IPS-18a (cell line): ENCODE results near the gene IKZF5.
A peak's percentile ranks its signal among the peaks of the same experiment; 100 is the strongest.

Experiments used
- H3K27ac ChIP-seq: one replicate; pipeline ENCODE4 v1.5.1; 2013; ENCODE audit warnings: low read length
- H3K27me3 ChIP-seq: one replicate; pipeline ENCODE4 v1.6.1; 2013; ENCODE audit warnings: mild to moderate bottlenecking, low read length; ENCODE audit not compliant: control insufficient read depth, insufficient read depth
- H3K36me3 ChIP-seq: one replicate; pipeline ENCODE4 v1.6.1; 2013; ENCODE audit warnings: low read depth, low read length; ENCODE audit not compliant: control insufficient read depth
- H3K4me1 ChIP-seq: one replicate; pipeline ENCODE4 v1.6.1; 2013; ENCODE audit warnings: low read depth, low read length; ENCODE audit not compliant: control insufficient read depth
- H3K4me3 ChIP-seq: one replicate; pipeline ENCODE4 v1.5.1; 2013; ENCODE audit warnings: low read length
- H3K9ac ChIP-seq: one replicate; pipeline ENCODE4 v1.6.1; 2013; ENCODE audit warnings: mild to moderate bottlenecking, low read length, moderate library complexity
- H3K9me3 ChIP-seq: one replicate; pipeline ENCODE4 v1.6.1; 2013; ENCODE audit warnings: low read depth, low read length; ENCODE audit not compliant: control insufficient read depth

The IKZF5 gene

GRCh38 chr10:122995936-122996335 lies 12.7 kb downstream of the IKZF5 start:
- H3K4me1 ChIP-seq = no peaks in the 10 kb centered on the region
- H3K4me3 ChIP-seq = no peak overlapping the region
- peaks cover 32% of the 10 kb centered on the region for H3K36me3 ChIP-seq
- H3K9ac ChIP-seq = no peak overlapping the region
- H3K9me3 ChIP-seq = no peaks in the 10 kb centered on the region
- H3K27me3 ChIP-seq = no peaks in the 10 kb centered on the region
- H3K27ac ChIP-seq = no peak overlapping the region

- peaks cover 34% of the 10 kb centered on the region for H3K36me3 ChIP-seq
- H3K27me3 ChIP-seq = no peaks in the 10 kb centered on the region
- H3K27ac ChIP-seq = no peak overlapping the region
- no peaks in the 10 kb centered on the region for H3K4me1 ChIP-seq
- no peak overlapping the region for H3K4me3 ChIP-seq
- H3K9ac ChIP-seq = no peak overlapping the region
- no peaks in the 10 kb centered on the region for H3K9me3 ChIP-seq
Observed at GRCh38 chr10:122993797-122994336, 14.7 kb downstream of the IKZF5 start.

- Histone ChIP-seq H3K27me3 (no peaks in the 10 kb centered on the region), H3K4me3 (no peak overlapping the region), H3K27ac (no peak overlapping the region), H3K9me3 (no peaks in the 10 kb centered on the region), H3K9ac (no peak overlapping the region), H3K4me1 (no peaks in the 10 kb centered on the region), H3K36me3 (peaks cover 26% of the 10 kb centered on the region)
Observed at GRCh38 chr10:122992031-122992585, 16.5 kb downstream of the IKZF5 start.

- Histone ChIP-seq H3K27me3 (no peaks in the 10 kb centered on the region), H3K4me3 (no peak overlapping the region), H3K36me3 (peaks cover 23% of the 10 kb centered on the region), H3K27ac (no peak overlapping the region), H3K4me1 (no peaks in the 10 kb centered on the region), H3K9me3 (no peaks in the 10 kb centered on the region), H3K9ac (no peak overlapping the region)
Observed at GRCh38 chr10:122990278-122990677, 18.3 kb downstream of the IKZF5 start.

- H3K4me1 ChIP-seq = no peaks in the 10 kb centered on the region
- H3K27me3 ChIP-seq = no peaks in the 10 kb centered on the region
- peaks cover 12% of the 10 kb centered on the region for H3K36me3 ChIP-seq
- no peaks in the 10 kb centered on the region for H3K9me3 ChIP-seq
- no peak overlapping the region for H3K9ac ChIP-seq
- no peak overlapping the region for H3K4me3 ChIP-seq
- no peak overlapping the region for H3K27ac ChIP-seq
Observed at GRCh38 chr10:122988501-122988900, 20.1 kb downstream of the IKZF5 start.

- H3K27ac ChIP-seq = no peak overlapping the region
- no peaks in the 10 kb centered on the region for H3K4me1 ChIP-seq
- H3K9me3 ChIP-seq = no peaks in the 10 kb centered on the region
- peaks cover 8% of the 10 kb centered on the region for H3K36me3 ChIP-seq
- H3K27me3 ChIP-seq = no peaks in the 10 kb centered on the region
- no peak overlapping the region for H3K4me3 ChIP-seq
- no peak overlapping the region for H3K9ac ChIP-seq
Observed at GRCh38 chr10:122986335-122986734, 22.3 kb downstream of the IKZF5 start.

- H3K9me3 ChIP-seq = no peaks in the 10 kb centered on the region
- no peak overlapping the region for H3K27ac ChIP-seq
- H3K9ac ChIP-seq = no peak overlapping the region
- H3K27me3 ChIP-seq = no peaks in the 10 kb centered on the region
- H3K4me3 ChIP-seq = no peak overlapping the region
- H3K36me3 ChIP-seq = peaks cover 5% of the 10 kb centered on the region
- H3K4me1 ChIP-seq = peaks cover 2% of the 10 kb centered on the region
Observed at GRCh38 chr10:122984708-122985107, 23.9 kb downstream of the IKZF5 start.

- peaks cover 5% of the 10 kb centered on the region for H3K36me3 ChIP-seq
- no peak overlapping the region for H3K4me3 ChIP-seq
- peaks cover 3% of the 10 kb centered on the region for H3K4me1 ChIP-seq
- H3K9me3 ChIP-seq = no peaks in the 10 kb centered on the region
- no peaks in the 10 kb centered on the region for H3K27me3 ChIP-seq
- H3K9ac ChIP-seq = no peak overlapping the region
- no peak overlapping the region for H3K27ac ChIP-seq
Observed at GRCh38 chr10:122983898-122984297, 24.7 kb downstream of the IKZF5 start.

- Histone ChIP-seq H3K27me3 (no peaks in the 10 kb centered on the region), H3K4me3 (peak overlapping the region; percentile 68), H3K27ac (no peak overlapping the region), H3K36me3 (no peaks in the 10 kb centered on the region), H3K9me3 (no peaks in the 10 kb centered on the region), H3K9ac (peak overlapping the region; percentile 50), H3K4me1 (peaks cover 3% of the 10 kb centered on the region)
Observed at GRCh38 chr10:122981066-122981464, 27.5 kb downstream of the IKZF5 start.

- Histone ChIP-seq H3K4me3 (peak within 1 kb of the TSS; percentile 78), H3K36me3 (no peaks in the 10 kb centered on the region), H3K9me3 (no peaks in the 10 kb centered on the region), H3K27me3 (no peaks in the 10 kb centered on the region), H3K4me1 (peaks cover 3% of the 10 kb centered on the region), H3K9ac (peak within 1 kb of the TSS; percentile 81), H3K27ac (peak within 1 kb of the TSS; percentile 87)
Observed at GRCh38 chr10:122980209-122981065, 28.2 kb downstream of the IKZF5 start, which contains the start of gene PSTK. Gene PSTK, plus strand, starts transcription at chr10:122980401. Its CDS starts 79 bp downstream, at chr10:122980480.

- Histone ChIP-seq H3K36me3 (no peaks in the 10 kb centered on the region), H3K9me3 (no peaks in the 10 kb centered on the region), H3K4me1 (no peaks in the 10 kb centered on the region), H3K27me3 (no peaks in the 10 kb centered on the region), H3K9ac (no peak overlapping the region), H3K4me3 (no peak overlapping the region), H3K27ac (no peak overlapping the region)
Observed at GRCh38 chr10:122974543-122975064, 34.0 kb downstream of the IKZF5 start.
